Esophagus squamous epithelium (tissue), 5 donors: ENCODE results near the gene PDLIM7. TPM values are rescaled to one million over a fixed set of nuclear protein-coding genes. Genes with fewer than 3 reads are reported as not detected.

Experiments
- DNase-seq: peaks from one replicate; lab custom pipeline; 2025; lab: John Stamatoyannopoulos, UW
- H3K27ac ChIP-seq, 4 donors: fragments of 200-600 bp; sonication (generic); one replicate each; pipeline ENCODE4 v1.5.1; 2016 to 2019; ENCODE audit warnings: mild to moderate bottlenecking in 1 of 4
- H3K27me3 ChIP-seq, 4 donors: fragments of 200-600 bp; sonication (generic); 1 replicate in 3 of 4; 2 replicates in 1 of 4; pipeline versions ENCODE4 v1.5.1 to v1.6.0; 2017 to 2021; ENCODE audit warnings: antibody characterized with exemption in 1 of 4
- H3K36me3 ChIP-seq, 3 donors: fragments of 200-600 bp; sonication (generic); one replicate each; pipeline ENCODE4 v1.5.1; 2016 to 2019
- H3K4me1 ChIP-seq, 3 donors: fragments of 200-600 bp; sonication (generic); one replicate each; pipeline ENCODE4 v1.5.1; 2017 to 2019
- H3K4me3 ChIP-seq, 4 donors: fragments of 200-600 bp; sonication (generic); 1 replicate in 3 of 4; 2 replicates in 1 of 4; pipeline ENCODE4 v1.5.1; 2016 to 2019; ENCODE audit warnings: mild to moderate bottlenecking in 2 of 4, moderate library complexity in 1 of 4
- H3K9me3 ChIP-seq, 3 donors: fragments of 200-600 bp; sonication (generic); one replicate each; pipeline ENCODE4 v1.5.1; 2016 to 2019
- CTCF ChIP-seq, 6 experiments: fragments of 450-650 bp in 4 of 6; fragments of 200-600 bp in 2 of 6; sonication (generic) in 2 of 6; IDR thresholded peaks; one replicate each; pipeline ENCODE4 v1.5.1; 2016 to 2019; ENCODE audit warnings: antibody characterized with exemption in 6 of 6, mild to moderate bottlenecking in 4 of 6, moderate library complexity in 4 of 6
- POLR2A ChIP-seq, 4 donors: fragments of 450-650 bp; IDR thresholded peaks; one replicate each; pipeline ENCODE4 v1.6.1; 2017; ENCODE audit warnings: antibody characterized with exemption in 4 of 4, mild to moderate bottlenecking in 4 of 4, moderate library complexity in 3 of 4
- WGBS, 2 donors: methylation state at CpG; one replicate each; pipeline ENCODE4 v1.1.5; 2018; 5-methylcytosine and 5-hydroxymethylcytosine counted together
- intact Hi-C: fragments of 100-400 bp; cut with DNase I; formaldehyde crosslinking; loops from one replicate; pipeline ENCODE4 v1.15.0; 2022
- total RNA-seq, 4 donors: library from RNA; depleted of rRNA; stranded (reverse); fragments of >200 nt; gene quantifications; one replicate each; pipeline ENCODE4 v1.1.0, GENCODE V29; 2016
- donor health status: DM: yes; HTN: yes; CAD: no.

The PDLIM7 gene
- total RNA-seq, 4 donors from 2014 or later, result 17.1 to 81.6 (median 33.6) TPM

- no peak for DNase-seq
- Histone ChIP-seq H3K36me3 (peaks cover 0 to 10% (median 0%) of the 10 kb centered on the region in 3 donors), H3K4me3 (no peak overlapping the region), H3K27me3 (peaks cover 0 to under 1% (median 0%) of the 10 kb centered on the region in 4 donors), H3K9me3 (no peaks in the 10 kb centered on the region), H3K27ac (no peak overlapping the region), H3K4me1 (peaks cover 8 to 28% (median 12%) of the 10 kb centered on the region in 3 donors)
- intact Hi-C loops, result loop anchor here (5.0 kb wide), 1 partner anchor 111 kb away; no protein-coding TSS in a partner anchor
- WGBS, 2 donors, result 81 to 86% methylated on average over 7 to 11 of the region's 24 CpGs
- no peak for TF ChIP-seq CTCF (IDR thresholded peaks at IDR 0.05)
- no peak for TF ChIP-seq POLR2A (IDR thresholded peaks at IDR 0.05)
Observed at GRCh38 chr5:177503351-177504085, 6.1 kb upstream of the PDLIM7 start.

- DNase-seq, result no peak
- intact Hi-C loops, result loop anchor here (5.0 kb wide), 1 partner anchor 111 kb away; no protein-coding TSS in a partner anchor
- no peak overlapping the region for H3K4me3 ChIP-seq
- H3K27ac ChIP-seq, result no peak overlapping the region
- H3K27me3 ChIP-seq, result peaks cover 0 to 7% (median 0%) of the 10 kb centered on the region in 4 donors
- peaks cover 0 to 10% (median 0%) of the 10 kb centered on the region in 3 donors for H3K36me3 ChIP-seq
- peaks cover 14 to 34% (median 18%) of the 10 kb centered on the region in 3 donors for H3K4me1 ChIP-seq
- no peaks in the 10 kb centered on the region for H3K9me3 ChIP-seq
- TF ChIP-seq POLR2A (IDR thresholded peaks at IDR 0.05) (no peak), CTCF (IDR thresholded peaks at IDR 0.05) (no peak)
- WGBS, 2 donors, result 48 to 61% methylated on average over 11 to 14 of the region's 16 CpGs
Observed at GRCh38 chr5:177502886-177503285, 5.5 kb upstream of the PDLIM7 start.

GRCh38 chr5:177501874-177502678 is 4.7 kb upstream of the PDLIM7 start:
- no peak overlapping the region for H3K4me3 ChIP-seq
- no peak for DNase-seq
- peaks cover 0 to 10% (median 0%) of the 10 kb centered on the region in 3 donors for H3K36me3 ChIP-seq
- H3K27me3 ChIP-seq, result peaks cover 0 to 8% (median 0%) of the 10 kb centered on the region in 4 donors
- H3K27ac ChIP-seq, result no peak overlapping the region
- peaks cover 17 to 41% (median 18%) of the 10 kb centered on the region in 3 donors for H3K4me1 ChIP-seq
- TF ChIP-seq POLR2A (IDR thresholded peaks at IDR 0.05), result no peak
- TF ChIP-seq CTCF (IDR thresholded peaks at IDR 0.05), result no peak
- WGBS, 2 donors, result 47 to 55% methylated on average over 9 of the region's 9 CpGs
- intact Hi-C loops, result loop anchor here (5.0 kb wide), 1 partner anchor 110 kb away; no protein-coding TSS in a partner anchor
- H3K9me3 ChIP-seq, result no peaks in the 10 kb centered on the region

DNA sequence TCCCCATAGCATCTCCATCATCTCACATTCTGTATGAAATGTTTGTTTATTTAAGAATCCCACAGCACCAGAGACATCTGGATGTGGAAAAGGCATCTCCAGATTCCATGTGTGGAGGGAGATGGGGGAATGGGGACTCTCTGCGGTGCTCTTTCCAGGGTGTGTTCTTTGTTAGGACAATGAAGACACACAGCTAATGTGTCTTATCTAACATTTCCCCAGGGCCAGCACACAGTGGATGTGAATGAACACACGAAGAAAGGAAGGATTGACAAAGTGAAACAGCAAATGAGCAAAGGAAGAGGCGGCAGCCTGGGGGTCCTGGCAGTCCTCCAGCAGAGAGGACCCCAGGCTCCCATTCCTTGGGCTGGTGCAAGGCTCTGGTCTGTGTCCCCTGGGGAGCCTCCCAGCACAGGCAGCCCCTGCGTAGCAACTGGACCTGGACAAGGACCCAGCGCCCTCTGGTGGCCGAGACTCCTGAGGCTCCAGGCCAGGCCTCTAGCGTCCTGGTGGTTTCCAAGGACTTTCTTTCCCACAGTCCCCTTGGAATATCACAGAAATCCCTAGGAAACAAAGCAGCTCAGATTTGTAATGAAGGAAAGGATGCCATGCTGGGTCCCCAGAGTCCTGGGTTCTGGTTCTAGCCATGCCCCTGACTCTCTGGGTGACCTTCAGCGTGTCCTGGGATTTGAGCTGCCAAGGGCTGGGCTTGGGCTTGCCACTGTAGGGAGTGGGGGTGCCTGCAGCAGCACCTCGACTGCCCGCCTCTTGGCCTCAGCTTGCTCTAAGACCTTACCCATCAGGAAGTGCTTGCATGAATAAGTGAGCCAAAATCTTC is 3.5 kb upstream of the PDLIM7 start:
- H3K4me1 ChIP-seq, result peaks cover 26 to 52% (median 29%) of the 10 kb centered on the region in 3 donors
- TF ChIP-seq CTCF (IDR thresholded peaks at IDR 0.05) (peak; percentile 83 to 93 (median 92)), POLR2A (IDR thresholded peaks at IDR 0.05) (no peak)
- WGBS, 2 donors, result 4 to 7% methylated on average over 4 to 5 of the region's 10 CpGs
- no peaks in the 10 kb centered on the region for H3K9me3 ChIP-seq
- intact Hi-C loops, result loop anchor here (5.0 kb wide), 1 partner anchor 109 kb away; no protein-coding TSS in a partner anchor
- H3K27ac ChIP-seq, result peak overlapping the region in 2 of 4 donors; percentile 33 to 58
- DNase-seq, result peak; percentile 37
- H3K27me3 ChIP-seq, result peaks cover 0 to 8% (median 0%) of the 10 kb centered on the region in 4 donors
- H3K36me3 ChIP-seq, result peaks cover 0 to 10% (median 0%) of the 10 kb centered on the region in 3 donors
- H3K4me3 ChIP-seq, result no peak overlapping the region
